Colonic mucosa (tissue), 4 donors: ENCODE data around the gene CCDC146. TPM values are rescaled to one million over a fixed set of nuclear protein-coding genes. Genes with fewer than 3 reads are reported as not detected.
A peak's percentile ranks its signal among the peaks of the same experiment; 100 is the strongest.
"Not testable (repeated sequence)": the region's sequence is repeated elsewhere in the genome, so short reads cannot be mapped to it uniquely, and the experiment has no call there.

Experiments
- DNase-seq: peaks from one replicate; pipeline ENCODE4 v3.0.0-alpha.2; 2020
- H3K27ac ChIP-seq: fragments of 200-600 bp; one replicate; pipeline ENCODE4 v1.8.0; 2021
- H3K27me3 ChIP-seq: fragments of 200-600 bp; one replicate; pipeline ENCODE4 v1.8.0; 2021
- H3K36me3 ChIP-seq: fragments of 200-600 bp; one replicate; pipeline ENCODE4 v1.8.0; 2021
- H3K4me1 ChIP-seq: fragments of 200-600 bp; one replicate; pipeline ENCODE4 v1.8.0; 2021; ENCODE audit warnings: mild to moderate bottlenecking
- H3K4me3 ChIP-seq: fragments of 200-600 bp; one replicate; pipeline ENCODE4 v1.8.0; 2021
- H3K9ac ChIP-seq, 2 donors: one replicate each; pipeline ENCODE4 v1.7.0; 2013; ENCODE audit warnings: control low read depth in 2 of 2, low read depth in 2 of 2, low read length in 2 of 2
- H3K9me3 ChIP-seq: fragments of 200-600 bp; one replicate; pipeline ENCODE4 v1.8.0; 2021
- CTCF ChIP-seq: fragments of 200-600 bp; IDR thresholded peaks from one replicate; pipeline ENCODE4 v1.8.0; 2022; ENCODE audit warnings: antibody characterized with exemption, mild to moderate bottlenecking
- intact Hi-C: fragments of 100-400 bp; cut with DNase I; formaldehyde crosslinking; loops from one replicate; pipeline ENCODE4 v1.14.1; 2022
- total RNA-seq, 2 donors: library from RNA; stranded (reverse); fragmentation: NEBNext Ultra II Directional in 1 of 2; extraction: Animal tissue kit (Norgen Biotek cat#: 25700) in 1 of 2; gene quantifications; one replicate each; pipeline ENCODE4 v1.2.1, GENCODE V29; 2021
- donor health status: healthy.
- donor health status: DM: no; HTN: no; CAD: no.
- donor health status: DM: no; HTN: no; CAD: no.

The CCDC146 gene
- total RNA-seq, 2 donors from 2014 or later: 3.6 to 18.2 TPM

GRCh38 chr7:77331938-77332695 lies 209.7 kb downstream of the CCDC146 start:
- H3K36me3 ChIP-seq: no peaks in the 10 kb centered on the region
- no peak overlapping the region for H3K9ac ChIP-seq
- H3K27ac ChIP-seq: no peak overlapping the region
- peak; percentile 63 for DNase-seq
- peak; percentile 40 for TF ChIP-seq CTCF
- no peaks in the 10 kb centered on the region for H3K4me1 ChIP-seq
- no peaks in the 10 kb centered on the region for H3K9me3 ChIP-seq
- intact Hi-C loops: no loop called here
- no peaks in the 10 kb centered on the region for H3K27me3 ChIP-seq
- H3K4me3 ChIP-seq: no peak overlapping the region

- H3K4me1 ChIP-seq, intact Hi-C loops: not testable (repeated sequence)
Measured at GRCh38 chr7:77334039-77334438, 211.6 kb downstream of the CCDC146 start.

GRCh38 chr7:77335581-77335980 lies 213.2 kb downstream of the CCDC146 start:
- Histone ChIP-seq H3K27ac (no peak overlapping the region), H3K4me3 (no peak overlapping the region), H3K9ac (no peak overlapping the region), H3K36me3 (no peaks in the 10 kb centered on the region), H3K9me3 (no peaks in the 10 kb centered on the region), H3K27me3 (no peaks in the 10 kb centered on the region), H3K4me1 (peaks cover 13% of the 10 kb centered on the region)
- no peak for TF ChIP-seq CTCF
- intact Hi-C loops: no loop called here
- no peak for DNase-seq

More at GRCh38 chr7:77334039-77334438, 211.6 kb downstream of the CCDC146 start:
- not testable (repeated sequence) for H3K27ac ChIP-seq, DNase-seq, H3K9me3 ChIP-seq, H3K36me3 ChIP-seq, H3K9ac ChIP-seq, H3K4me3 ChIP-seq, H3K27me3 ChIP-seq

GRCh38 chr7:77337456-77337990 lies 215.1 kb downstream of the CCDC146 start:
- no peak for TF ChIP-seq CTCF
- no peak for DNase-seq
- no peaks in the 10 kb centered on the region for H3K9me3 ChIP-seq
- H3K4me3 ChIP-seq: no peak overlapping the region
- H3K27ac ChIP-seq: no peak overlapping the region
- H3K27me3 ChIP-seq: no peaks in the 10 kb centered on the region
- H3K4me1 ChIP-seq: peaks cover 13% of the 10 kb centered on the region
- intact Hi-C loops: no loop called here
- no peaks in the 10 kb centered on the region for H3K36me3 ChIP-seq
- H3K9ac ChIP-seq: no peak overlapping the region

GRCh38 chr7:77338260-77338659 lies 215.8 kb downstream of the CCDC146 start:
- intact Hi-C loops: no loop called here
- Histone ChIP-seq H3K9ac (no peak overlapping the region), H3K4me1 (peaks cover 13% of the 10 kb centered on the region), H3K36me3 (no peaks in the 10 kb centered on the region), H3K27me3 (no peaks in the 10 kb centered on the region), H3K27ac (no peak overlapping the region), H3K9me3 (no peaks in the 10 kb centered on the region), H3K4me3 (no peak overlapping the region)
- no peak for DNase-seq
- TF ChIP-seq CTCF: no peak
